AG04450 (cell line): ENCODE data around the gene ACAD9. TPM values are rescaled to one million over a fixed set of nuclear protein-coding genes. Genes with fewer than 3 reads are reported as not detected.

Experiments
- CTCF ChIA-PET: fragments of 300-600, 350-600 bp; formaldehyde crosslinking; extraction: SDS; loops from one replicate; lab custom pipeline; 2022; ENCODE audit warnings: antibody characterized with exemption, inconsistent platforms; lab: Charles Lee
- POLR2A ChIA-PET: fragments of 350-600 bp; formaldehyde crosslinking; extraction: SDS; loops from one replicate; lab custom pipeline; 2021; ENCODE audit warnings: antibody characterized with exemption, inconsistent platforms; lab: Yijun Ruan, JAX
- DNase-seq: peaks from one replicate; pipeline ENCODE4 v3.0.0-alpha.2; 2011; ENCODE audit warnings: low read depth, low spot score
- H3K27ac ChIP-seq: one replicate; pipeline ENCODE4 v1.5.1; 2012; ENCODE audit warnings: low read depth, low read length, control low read depth
- H3K27me3 ChIP-seq: one replicate; pipeline ENCODE4 v1.6.0; 2012; ENCODE audit warnings: low read length; ENCODE audit not compliant: control insufficient read depth, insufficient read depth
- H3K4me3 ChIP-seq: 2 replicates; pipeline ENCODE4 v1.5.1; 2011; ENCODE audit warnings: mild to moderate bottlenecking, low read depth, low read length, control low read depth
- H3K9me3 ChIP-seq: 2 replicates; pipeline ENCODE4 v1.5.1; 2012; ENCODE audit warnings: low read length; ENCODE audit not compliant: control insufficient read depth, insufficient read depth
- polyA plus RNA-seq: library from polyadenylated mRNA; depleted of rRNA; stranded (reverse); fragments of >200 nt; gene quantifications from 2 replicates; pipeline ENCODE4 v1.2.3, GENCODE V29; 2011
- TF ChIP-seq, protein P1 (sequence below): IDR thresholded peaks from 2 replicates; pipeline ENCODE4 v1.5.1; 2011; ENCODE audit warnings: low read depth, low read length, control low read depth, inconsistent platforms

Gene ACAD9
- polyA plus RNA-seq, 1 experiment: 31.0 TPM

DNA sequence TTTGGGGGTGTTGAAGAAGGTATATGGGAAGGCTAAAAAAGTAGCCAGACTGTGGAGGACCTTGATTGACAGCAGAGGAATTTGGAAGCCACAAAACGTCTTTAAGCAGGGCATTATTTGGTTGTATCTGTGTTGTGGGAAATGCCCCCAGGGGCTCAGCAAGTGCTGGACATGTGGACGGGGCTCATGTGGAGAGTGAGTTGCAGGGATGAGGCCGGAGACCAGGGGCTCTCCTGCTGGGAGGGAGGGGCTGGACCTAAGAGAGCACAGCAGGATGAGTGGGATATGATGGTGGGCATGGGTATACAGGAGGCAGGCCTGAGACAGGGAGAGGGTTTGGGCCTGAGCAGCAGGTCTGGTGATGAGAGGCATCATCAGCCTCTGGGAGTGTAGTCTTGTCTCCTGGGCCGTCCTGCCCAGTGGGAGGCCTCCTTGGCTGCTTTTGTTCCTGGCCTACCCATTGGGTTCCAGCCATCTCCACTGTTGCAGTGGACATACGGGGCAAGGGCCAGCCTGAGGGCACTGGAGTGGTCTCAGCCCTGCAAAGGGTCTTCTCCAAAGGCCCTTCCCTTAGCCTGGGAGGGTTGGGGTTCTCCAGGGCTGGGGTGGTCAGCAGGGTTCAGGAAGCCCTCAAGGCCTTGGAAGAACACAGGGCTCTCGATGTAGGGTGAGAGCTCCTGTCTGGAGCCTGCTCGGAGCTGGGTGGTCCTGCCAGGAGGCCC lies 27.5 kb downstream of the ACAD9 start:
- DNase-seq: no peak
- no peak overlapping the region for H3K4me3 ChIP-seq
- ChIA-PET CTCF (no interaction called here), POLR2A (no interaction called here)
- no peaks in the 10 kb centered on the region for H3K27me3 ChIP-seq
- H3K9me3 ChIP-seq: no peaks in the 10 kb centered on the region
- H3K27ac ChIP-seq: no peak overlapping the region
- TF ChIP-seq, protein P1, sequence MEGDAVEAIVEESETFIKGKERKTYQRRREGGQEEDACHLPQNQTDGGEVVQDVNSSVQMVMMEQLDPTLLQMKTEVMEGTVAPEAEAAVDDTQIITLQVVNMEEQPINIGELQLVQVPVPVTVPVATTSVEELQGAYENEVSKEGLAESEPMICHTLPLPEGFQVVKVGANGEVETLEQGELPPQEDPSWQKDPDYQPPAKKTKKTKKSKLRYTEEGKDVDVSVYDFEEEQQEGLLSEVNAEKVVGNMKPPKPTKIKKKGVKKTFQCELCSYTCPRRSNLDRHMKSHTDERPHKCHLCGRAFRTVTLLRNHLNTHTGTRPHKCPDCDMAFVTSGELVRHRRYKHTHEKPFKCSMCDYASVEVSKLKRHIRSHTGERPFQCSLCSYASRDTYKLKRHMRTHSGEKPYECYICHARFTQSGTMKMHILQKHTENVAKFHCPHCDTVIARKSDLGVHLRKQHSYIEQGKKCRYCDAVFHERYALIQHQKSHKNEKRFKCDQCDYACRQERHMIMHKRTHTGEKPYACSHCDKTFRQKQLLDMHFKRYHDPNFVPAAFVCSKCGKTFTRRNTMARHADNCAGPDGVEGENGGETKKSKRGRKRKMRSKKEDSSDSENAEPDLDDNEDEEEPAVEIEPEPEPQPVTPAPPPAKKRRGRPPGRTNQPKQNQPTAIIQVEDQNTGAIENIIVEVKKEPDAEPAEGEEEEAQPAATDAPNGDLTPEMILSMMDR: no peak

DNA sequence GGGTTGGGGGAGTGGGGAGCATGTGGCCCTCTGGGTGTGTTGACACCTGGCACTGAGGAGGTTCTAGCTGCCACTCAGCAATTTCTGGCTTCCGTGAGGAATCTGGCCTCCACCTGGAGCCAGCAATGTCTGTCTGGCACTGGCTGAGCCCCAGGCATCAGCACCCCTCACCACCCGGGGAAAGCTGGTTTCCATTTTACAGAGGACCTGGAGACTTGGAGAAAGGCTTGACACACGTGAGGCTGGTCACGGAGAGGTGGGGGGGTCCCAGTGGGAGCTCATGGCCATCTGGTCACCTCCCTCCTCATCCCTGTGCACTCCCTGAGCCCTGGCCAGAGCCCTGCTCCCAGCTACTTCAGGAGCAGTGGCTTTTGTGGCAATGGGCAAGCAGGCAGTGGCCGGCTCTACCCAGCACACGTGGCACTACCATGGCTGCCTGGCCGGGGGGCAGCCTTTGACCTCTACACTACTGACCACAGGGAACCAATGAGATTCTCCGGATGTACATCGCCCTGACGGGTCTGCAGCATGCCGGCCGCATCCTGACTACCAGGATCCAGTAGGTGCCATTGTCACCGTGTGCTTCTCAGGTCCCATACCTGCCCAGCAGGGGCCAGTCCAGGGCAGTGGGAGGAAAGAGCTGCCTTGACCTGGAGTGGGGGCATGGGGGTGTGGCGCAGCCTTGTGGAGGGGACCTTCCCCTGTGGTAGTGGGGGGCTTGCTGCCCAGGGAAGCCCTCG lies 28.5 kb downstream of the ACAD9 start:
- no peak for DNase-seq
- H3K4me3 ChIP-seq: no peak overlapping the region
- ChIA-PET CTCF (no interaction called here), POLR2A (no interaction called here)
- no peak overlapping the region for H3K27ac ChIP-seq
- TF ChIP-seq, protein P1: no peak
- no peaks in the 10 kb centered on the region for H3K27me3 ChIP-seq
- H3K9me3 ChIP-seq: no peaks in the 10 kb centered on the region

DNA sequence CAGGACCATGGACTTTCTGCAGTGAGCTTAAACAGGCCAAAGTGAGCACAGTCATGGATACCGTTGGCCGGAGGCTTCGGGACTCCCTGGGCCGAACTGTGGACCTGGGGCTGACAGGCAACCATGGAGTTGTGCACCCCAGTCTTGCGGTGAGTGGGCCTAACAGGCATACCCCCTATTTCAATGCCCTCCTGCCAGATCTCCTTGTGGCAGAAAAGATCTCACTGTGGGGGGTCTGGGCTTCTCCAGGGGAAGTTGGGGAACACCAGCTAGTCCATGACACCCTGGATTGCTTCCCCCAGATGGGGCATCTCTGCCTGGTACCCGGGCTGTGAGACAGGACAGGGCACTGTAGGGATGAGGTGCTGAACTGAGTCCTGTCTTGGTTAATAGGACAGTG lies 29.5 kb downstream of the ACAD9 start:
- CTCF ChIA-PET: no interaction called here
- DNase-seq: no peak
- no peak overlapping the region for H3K27ac ChIP-seq
- POLR2A ChIA-PET: no interaction called here
- no peaks in the 10 kb centered on the region for H3K9me3 ChIP-seq
- TF ChIP-seq, protein P1: no peak
- H3K27me3 ChIP-seq: no peaks in the 10 kb centered on the region
- H3K4me3 ChIP-seq: no peak overlapping the region

DNA sequence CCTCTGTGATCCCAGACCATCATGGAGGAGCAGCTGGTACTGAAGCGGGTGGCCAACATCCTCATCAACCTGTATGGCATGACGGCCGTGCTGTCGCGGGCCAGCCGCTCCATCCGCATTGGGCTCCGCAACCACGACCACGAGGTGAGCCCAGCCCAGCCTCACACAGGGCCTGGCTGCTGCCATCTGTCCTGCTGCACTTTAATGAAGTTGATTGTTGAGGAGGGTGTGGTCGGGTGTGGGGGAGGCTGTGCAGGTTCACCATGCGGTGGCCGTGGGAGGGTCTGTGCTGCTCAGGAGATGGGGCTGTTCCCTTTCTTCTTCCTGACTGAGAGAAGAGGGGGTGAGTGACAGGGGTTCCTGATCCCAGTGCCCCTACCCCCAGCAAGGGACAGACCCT lies 30.6 kb downstream of the ACAD9 start:
- TF ChIP-seq, protein P1: no peak

DNA sequence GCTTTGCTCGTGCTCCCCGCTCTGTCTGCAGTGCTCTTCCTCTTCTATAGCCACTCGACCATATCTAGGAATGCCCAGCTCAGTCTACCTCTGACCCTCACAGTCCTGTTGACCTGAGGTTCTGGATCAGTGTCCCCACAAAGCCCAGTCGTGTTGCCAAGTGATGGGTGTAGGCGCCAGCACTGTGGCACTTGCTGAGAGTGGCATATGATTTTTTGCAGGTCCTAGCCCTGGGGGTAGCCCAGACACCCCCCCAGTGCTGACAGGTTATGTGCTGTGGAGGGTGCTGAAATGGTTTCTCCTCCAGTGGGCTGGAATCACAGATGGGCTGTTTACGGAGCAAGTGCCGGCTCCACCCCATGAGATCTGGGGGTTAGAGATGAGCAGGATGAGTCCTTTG lies 32.5 kb downstream of the ACAD9 start:
- TF ChIP-seq, protein P1: no peak
- POLR2A ChIA-PET: no interaction called here

More for the DNA sequence above, 30.6 kb downstream of the ACAD9 start:
- POLR2A ChIA-PET: no interaction called here
- CTCF ChIA-PET: no interaction called here
- no peak for DNase-seq
- no peak overlapping the region for H3K4me3 ChIP-seq
- no peak overlapping the region for H3K27ac ChIP-seq
- H3K27me3 ChIP-seq: no peaks in the 10 kb centered on the region
- H3K9me3 ChIP-seq: no peaks in the 10 kb centered on the region

More for the DNA sequence above, 32.5 kb downstream of the ACAD9 start:
- no peak overlapping the region for H3K27ac ChIP-seq
- CTCF ChIA-PET: no interaction called here
- no peak overlapping the region for H3K4me3 ChIP-seq
- no peaks in the 10 kb centered on the region for H3K27me3 ChIP-seq
- no peaks in the 10 kb centered on the region for H3K9me3 ChIP-seq
- no peak for DNase-seq
